ENCODE results near the gene RNASE11.

DNA sequence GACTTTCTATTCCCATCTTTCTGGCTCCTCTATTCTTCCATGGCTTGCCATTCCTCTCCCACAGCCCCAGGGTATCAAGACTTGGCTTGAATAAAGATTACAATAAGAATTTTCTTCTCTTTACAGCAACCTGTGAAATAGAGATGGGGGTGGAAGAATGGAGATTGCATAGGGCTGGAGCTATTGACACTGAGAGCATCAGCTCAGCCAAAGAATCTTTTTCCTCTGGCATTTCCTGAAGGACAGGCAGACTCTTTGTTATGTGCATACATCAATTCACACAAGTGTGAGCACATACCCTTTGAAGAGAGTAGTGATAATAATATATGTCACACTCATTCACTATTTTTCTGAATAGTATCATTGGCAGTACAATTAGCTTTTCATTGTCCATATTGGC lies 4.7 kb downstream of the RNASE11 start:
- TF ChIP-seq POLR2AphosphoS5 (IDR thresholded peaks at IDR 0.05; ENCODE audit: low read depth, low read length) (no peak), TAF1 (IDR thresholded peaks at IDR 0.05; ENCODE audit: borderline replicate concordance, insufficient read depth, low read length) (no peak), REST (IDR thresholded peaks at IDR 0.05; ENCODE audit: insufficient read depth in 1 of 2, low read depth in 2 of 2, low read length in 2 of 2) (no peak), SIN3A (IDR thresholded peaks at IDR 0.05; ENCODE audit: borderline replicate concordance, insufficient read depth, low read length) (no peak)

Data from PFSK-1 (cell line).